MG63 (cell line): ENCODE results near the gene NOM1. TPM values are rescaled to one million over a fixed set of nuclear protein-coding genes. Genes with fewer than 3 reads are reported as not detected.

Experiments used
- DNase-seq: peaks from one replicate; pipeline ENCODE4 v3.0.0-alpha.2; 2020
- H3K27me3 ChIP-seq: fragments of 250-450 bp; sonication (Bioruptor Pico); 2 replicates; pipeline ENCODE4 v1.5.1; 2020; ENCODE audit warnings: mild to moderate bottlenecking, moderate library complexity
- H3K36me3 ChIP-seq: fragments of 250-450 bp; sonication (Bioruptor Pico); 2 replicates; pipeline ENCODE4 v1.5.1; 2020; ENCODE audit warnings: mild to moderate bottlenecking, moderate library complexity
- H3K4me3 ChIP-seq: fragments of 250-450 bp; sonication (Bioruptor Pico); 2 replicates; pipeline ENCODE4 v1.5.1; 2020; ENCODE audit warnings: mild to moderate bottlenecking, moderate library complexity
- H3K9me3 ChIP-seq: fragments of 250-450 bp; sonication (Bioruptor Pico); 2 replicates; pipeline ENCODE4 v1.5.1; 2020; ENCODE audit warnings: mild to moderate bottlenecking, moderate library complexity
- total RNA-seq: library from RNA; depleted of rRNA; stranded (reverse); fragments of >200 nt; shearing (Covaris generic); gene quantifications from 2 replicates; pipeline ENCODE4 v1.2.3, GENCODE V29; 2014; ENCODE audit warnings: low replicate concordance

Gene NOM1
- total RNA-seq, 1 experiment from 2014 or later, result 5.6 TPM

GRCh38 chr7:156962897-156963296 lies 13.4 kb downstream of the NOM1 start:
- H3K9me3 ChIP-seq, result no peaks in the 10 kb centered on the region
- H3K4me3 ChIP-seq, result no peak overlapping the region
- no peaks in the 10 kb centered on the region for H3K27me3 ChIP-seq
- DNase-seq, result no peak
- peaks cover 19% of the 10 kb centered on the region for H3K36me3 ChIP-seq

- Histone ChIP-seq H3K36me3 (peaks cover 19% of the 10 kb centered on the region), H3K4me3 (no peak overlapping the region), H3K27me3 (no peaks in the 10 kb centered on the region), H3K9me3 (no peaks in the 10 kb centered on the region)
- no peak for DNase-seq
Observed at GRCh38 chr7:156963472-156963871, 14.0 kb downstream of the NOM1 start.

- no peak for DNase-seq
- Histone ChIP-seq H3K4me3 (no peak overlapping the region), H3K9me3 (no peaks in the 10 kb centered on the region), H3K36me3 (peaks cover 22% of the 10 kb centered on the region), H3K27me3 (no peaks in the 10 kb centered on the region)
Observed at GRCh38 chr7:156964971-156965370, 15.5 kb downstream of the NOM1 start.

GRCh38 chr7:156966387-156966786 lies 16.9 kb downstream of the NOM1 start:
- Histone ChIP-seq H3K36me3 (peaks cover 22% of the 10 kb centered on the region), H3K27me3 (no peaks in the 10 kb centered on the region), H3K9me3 (no peaks in the 10 kb centered on the region), H3K4me3 (no peak overlapping the region)
- DNase-seq, result no peak

DNA sequence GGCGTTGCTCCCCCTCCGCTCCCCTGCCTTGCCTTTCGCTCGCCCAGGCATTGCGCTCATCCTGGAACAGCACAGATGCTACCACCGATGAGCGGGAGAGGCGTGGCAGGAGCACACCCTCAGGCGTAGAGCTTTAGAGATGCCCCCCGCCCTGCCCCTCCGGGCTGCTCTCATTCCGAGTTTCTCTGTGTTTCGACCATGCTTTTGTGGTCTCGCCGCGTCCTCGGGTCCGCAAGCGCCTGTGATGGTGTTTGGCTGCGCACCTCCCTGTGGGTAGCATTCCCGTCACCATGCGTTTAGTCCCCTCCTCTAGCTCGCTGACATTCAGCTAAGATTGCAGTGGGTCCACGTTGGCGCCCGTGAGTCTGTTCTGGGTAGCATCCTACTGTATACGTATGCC lies 18.7 kb downstream of the NOM1 start:
- Histone ChIP-seq H3K27me3 (no peaks in the 10 kb centered on the region), H3K9me3 (no peaks in the 10 kb centered on the region), H3K36me3 (peaks cover 20% of the 10 kb centered on the region), H3K4me3 (no peak overlapping the region)
- no peak for DNase-seq

GRCh38 chr7:156969972-156970420 lies 20.5 kb downstream of the NOM1 start:
- no peak overlapping the region for H3K4me3 ChIP-seq
- no peaks in the 10 kb centered on the region for H3K9me3 ChIP-seq
- H3K36me3 ChIP-seq, result peaks cover 14% of the 10 kb centered on the region
- H3K27me3 ChIP-seq, result no peaks in the 10 kb centered on the region
- DNase-seq, result no peak

DNA sequence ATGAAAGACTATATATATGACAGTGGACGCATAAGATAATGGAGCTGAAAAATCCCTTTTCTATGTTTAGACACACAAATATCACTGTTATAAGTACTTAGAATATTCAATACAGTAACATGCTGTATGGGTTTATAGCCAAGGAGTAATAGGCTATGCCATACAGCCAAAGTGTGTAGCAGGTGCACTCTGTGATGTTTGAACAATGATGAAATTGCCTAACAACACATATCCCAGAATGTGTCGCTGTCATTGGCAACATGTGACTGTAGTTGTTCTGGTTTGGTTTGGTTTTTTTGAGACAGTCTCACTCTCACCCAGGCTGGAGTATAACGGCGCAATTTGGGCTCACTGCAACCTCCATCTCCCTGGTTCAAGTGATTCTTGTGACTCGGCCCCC lies 26.1 kb downstream of the NOM1 start:
- H3K9me3 ChIP-seq, result no peaks in the 10 kb centered on the region
- peaks cover 8% of the 10 kb centered on the region for H3K36me3 ChIP-seq
- no peak for DNase-seq
- H3K27me3 ChIP-seq, result no peaks in the 10 kb centered on the region
- H3K4me3 ChIP-seq, result no peak overlapping the region

GRCh38 chr7:156979007-156979606 lies 29.6 kb downstream of the NOM1 start:
- Histone ChIP-seq H3K27me3 (no peaks in the 10 kb centered on the region), H3K9me3 (no peaks in the 10 kb centered on the region), H3K36me3 (no peaks in the 10 kb centered on the region), H3K4me3 (no peak overlapping the region)
- no peak for DNase-seq

DNA sequence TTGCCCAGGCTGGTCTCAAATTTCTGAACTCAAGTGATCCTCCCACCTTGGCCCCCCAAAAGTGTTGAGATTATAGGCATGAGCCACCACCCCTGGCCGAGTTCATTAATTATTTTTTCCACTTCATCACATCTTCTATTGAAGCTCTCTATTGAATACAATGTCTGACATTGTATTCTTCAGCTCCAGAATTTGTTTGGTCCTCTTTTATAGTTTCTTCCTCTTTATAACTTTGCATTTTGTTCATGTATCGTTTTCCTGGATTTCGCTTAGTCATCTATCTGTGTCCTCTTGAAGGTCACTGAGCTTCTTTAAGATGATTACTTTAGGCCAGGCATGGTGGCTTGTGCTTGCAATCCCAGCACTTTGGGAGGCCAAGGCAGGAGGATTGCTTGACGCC lies 30.2 kb downstream of the NOM1 start:
- Histone ChIP-seq H3K4me3 (no peak overlapping the region), H3K9me3 (no peaks in the 10 kb centered on the region), H3K36me3 (no peaks in the 10 kb centered on the region), H3K27me3 (no peaks in the 10 kb centered on the region)
- DNase-seq, result no peak

DNA sequence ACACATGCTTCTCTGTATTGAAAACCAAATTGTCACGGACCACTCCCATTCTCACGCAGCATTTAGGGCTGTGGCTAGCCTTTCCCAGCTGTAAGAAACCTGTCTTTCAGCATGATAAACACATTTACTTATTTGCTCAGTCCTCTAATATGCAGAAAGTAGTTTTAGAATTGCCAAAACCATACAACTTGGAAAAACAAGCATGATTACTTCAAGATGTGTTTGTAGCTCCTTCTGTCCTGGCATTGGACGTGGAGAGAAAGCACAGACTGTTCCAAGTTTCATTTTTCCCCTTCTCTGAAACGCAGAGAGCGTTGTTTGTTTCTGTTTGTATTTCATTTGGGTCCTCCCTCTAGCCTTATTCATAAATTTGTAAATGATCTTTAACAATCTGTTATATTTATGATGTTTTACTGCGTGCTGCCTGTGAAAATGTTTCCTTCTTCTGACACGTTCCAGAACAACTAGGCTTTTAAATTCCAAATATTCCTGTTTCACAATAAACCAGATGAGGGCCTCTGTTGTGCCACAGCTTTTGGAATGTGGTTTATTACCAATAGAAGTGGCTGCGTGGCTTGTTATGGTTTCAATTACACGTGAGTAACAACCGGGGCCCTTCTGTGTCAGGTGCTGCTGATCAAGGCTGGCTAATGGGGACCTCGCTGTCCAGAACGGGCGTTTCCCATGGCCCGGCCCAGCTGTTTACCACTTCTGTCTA lies 34.8 kb downstream of the NOM1 start:
- Histone ChIP-seq H3K9me3 (no peaks in the 10 kb centered on the region), H3K27me3 (no peaks in the 10 kb centered on the region), H3K4me3 (0 out of 2 replicates have a peak overlapping the region, but pooled peaks have one; percentile 11), H3K36me3 (no peaks in the 10 kb centered on the region)
- DNase-seq, result no peak

- H3K36me3 ChIP-seq, result no peaks in the 10 kb centered on the region
- DNase-seq, result no peak
- H3K9me3 ChIP-seq, result no peaks in the 10 kb centered on the region
- no peak overlapping the region for H3K4me3 ChIP-seq
- H3K27me3 ChIP-seq, result no peaks in the 10 kb centered on the region
Observed at GRCh38 chr7:156985101-156985992, 35.8 kb downstream of the NOM1 start.

DNA sequence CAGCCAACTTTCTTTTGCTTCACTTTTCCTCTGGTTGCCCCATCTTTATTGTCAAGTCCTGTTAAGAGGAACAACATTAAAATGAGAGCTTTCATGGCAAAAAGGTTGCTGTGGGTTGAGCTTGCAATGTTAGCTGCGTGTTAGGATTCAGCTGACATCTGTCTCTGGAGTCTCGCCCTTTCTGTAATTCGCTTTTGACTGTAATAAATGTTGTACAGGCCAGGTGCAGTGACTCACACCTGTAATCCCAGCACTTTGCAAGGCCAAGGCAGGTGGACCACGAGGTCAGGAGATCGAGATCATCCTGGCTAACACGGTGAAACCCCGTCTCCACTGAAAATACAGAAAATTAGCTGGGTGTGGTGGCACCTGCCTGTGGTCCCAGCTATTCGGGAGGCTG lies 36.9 kb downstream of the NOM1 start:
- no peaks in the 10 kb centered on the region for H3K27me3 ChIP-seq
- no peak overlapping the region for H3K4me3 ChIP-seq
- H3K9me3 ChIP-seq, result no peaks in the 10 kb centered on the region
- H3K36me3 ChIP-seq, result no peaks in the 10 kb centered on the region
- DNase-seq, result no peak

DNA sequence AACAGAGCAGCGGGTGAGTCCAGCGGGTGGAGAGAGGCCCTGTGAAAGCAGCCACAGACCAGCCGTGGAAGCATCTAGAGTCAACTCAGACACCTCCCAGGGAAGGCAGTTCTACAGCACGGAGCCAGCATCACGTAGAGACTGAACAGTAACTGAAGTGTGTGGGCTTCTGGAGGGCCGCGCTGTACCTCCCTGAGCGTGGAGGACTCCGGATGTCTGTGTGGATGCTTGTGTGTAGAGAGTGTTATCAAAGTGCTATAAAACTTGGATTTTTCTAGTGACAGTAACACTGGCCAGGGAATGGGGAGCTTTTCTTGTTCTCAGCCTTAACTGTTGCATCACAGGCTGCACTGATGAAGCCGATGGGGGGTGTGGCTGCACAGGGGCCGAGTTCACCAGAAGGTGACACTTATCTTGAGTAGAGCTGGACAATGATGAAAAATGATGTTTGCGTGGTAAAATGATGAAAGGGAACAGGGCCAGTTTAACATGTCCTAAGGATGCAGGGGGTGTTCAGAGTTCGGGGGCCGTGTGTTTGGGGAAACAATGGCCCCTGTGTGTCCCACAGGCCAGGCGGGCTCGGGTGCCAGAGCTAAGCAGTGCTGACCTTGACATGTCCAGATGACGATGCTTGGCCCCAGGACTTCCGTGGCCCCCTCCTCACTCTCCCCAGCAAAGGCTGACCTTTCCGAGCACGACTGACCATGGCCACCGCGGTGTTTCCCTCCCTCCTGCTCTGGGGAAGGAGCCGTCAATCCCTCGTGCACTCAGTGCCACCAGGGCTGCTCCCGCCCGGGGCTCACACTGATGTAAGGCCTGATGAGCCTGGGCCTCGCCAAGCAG lies 39.1 kb downstream of the NOM1 start:
- H3K9me3 ChIP-seq, result no peaks in the 10 kb centered on the region
- DNase-seq, result no peak
- no peaks in the 10 kb centered on the region for H3K27me3 ChIP-seq
- H3K4me3 ChIP-seq, result no peak overlapping the region
- H3K36me3 ChIP-seq, result no peaks in the 10 kb centered on the region

DNA sequence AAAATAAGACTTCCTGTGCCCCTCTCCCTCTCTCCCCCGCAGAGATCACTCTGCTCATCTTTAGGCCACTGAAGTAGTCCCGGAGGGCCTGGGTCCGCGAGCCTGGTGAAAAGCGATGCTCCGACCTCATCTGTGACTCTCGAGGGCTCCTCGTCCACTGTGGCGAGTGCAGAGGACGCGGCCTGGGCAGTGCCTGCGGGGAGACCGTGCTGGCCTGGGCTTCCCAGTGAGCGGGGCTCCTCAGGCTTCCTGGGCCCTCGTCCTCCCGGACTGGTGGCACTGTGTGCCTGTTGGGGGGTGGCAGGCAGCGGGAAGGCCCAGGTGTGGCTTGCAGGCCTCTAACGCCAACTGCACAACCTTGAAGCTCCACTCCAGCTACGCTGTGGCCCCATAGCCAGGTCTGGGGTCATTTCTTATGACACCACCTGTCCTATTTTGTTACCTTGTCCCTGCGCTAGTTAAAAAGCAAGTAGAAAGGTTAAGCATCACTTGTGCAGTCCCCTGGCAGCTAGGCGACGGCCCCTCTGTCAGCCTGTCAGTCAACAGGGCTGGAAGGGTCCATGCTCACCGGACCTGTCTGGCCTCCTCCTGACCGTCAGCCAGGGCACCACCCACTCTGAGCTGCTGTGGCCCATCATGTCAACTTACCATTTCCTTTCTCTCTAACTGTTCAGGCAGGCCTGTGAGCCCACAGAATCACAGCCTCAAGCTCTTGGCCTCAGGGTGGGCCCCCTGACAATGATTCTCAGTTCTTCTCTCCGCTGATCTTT lies 40.4 kb downstream of the NOM1 start:
- DNase-seq, result no peak
- Histone ChIP-seq H3K27me3 (no peaks in the 10 kb centered on the region), H3K4me3 (no peak overlapping the region), H3K36me3 (no peaks in the 10 kb centered on the region), H3K9me3 (no peaks in the 10 kb centered on the region)

- Histone ChIP-seq H3K27me3 (no peaks in the 10 kb centered on the region), H3K4me3 (no peak overlapping the region), H3K36me3 (no peaks in the 10 kb centered on the region), H3K9me3 (no peaks in the 10 kb centered on the region)
- DNase-seq, result no peak
Observed at GRCh38 chr7:156993021-156993924, 43.8 kb downstream of the NOM1 start.
